H1 (cell line): ENCODE results near the gene ZBTB7B. TPM values are rescaled to one million over a fixed set of nuclear protein-coding genes. Genes with fewer than 3 reads are reported as not detected.
A peak's percentile ranks its signal among the peaks of the same experiment; 100 is the strongest.

Source experiments
- CTCF ChIA-PET: fragments of 300-600 bp; sonication (Branson Sonifier 250); formaldehyde crosslinking; loops from one replicate; lab custom pipeline; 2021; ENCODE audit not compliant: partially characterized antibody; lab: Charles Lee
- POLR2A ChIA-PET: fragments of 300-600 bp; sonication (Branson Sonifier 250); formaldehyde crosslinking; loops from one replicate; lab custom pipeline; 2021; ENCODE audit warnings: inconsistent platforms; ENCODE audit not compliant: partially characterized antibody; lab: Charles Lee
- DNase-seq, 2 experiments: peaks; one replicate each; pipeline versions ENCODE4 v3.0.0 to v3.0.0-alpha.2; 2010 to 2022; ENCODE audit warnings: low spot score in 2 of 2, low read depth in 1 of 2, mixed read lengths in 1 of 2
- FAIRE-seq: peaks from 2 replicates; lab custom pipeline; 2011; peaks lifted over from hg19 to GRCh38; lab: Jason Lieb, UNC
- H2AFZ ChIP-seq: 2 replicates; pipeline ENCODE4 v1.8.1; 2012; ENCODE audit warnings: low read length, inconsistent platforms
- H2AK5ac ChIP-seq: 2 replicates; pipeline ENCODE4 v1.6.1; 2013; ENCODE audit warnings: low read depth, low read length
- H2BK120ac ChIP-seq: replicated peaks from 2 replicates; pipeline ENCODE3; 2013; ENCODE audit warnings: low read depth, low read length, inconsistent platforms
- H2BK12ac ChIP-seq: 2 replicates; pipeline ENCODE4 v1.6.1; 2013; ENCODE audit warnings: low read depth, low read length
- H2BK15ac ChIP-seq: 2 replicates; pipeline ENCODE4 v1.6.1; 2013; ENCODE audit warnings: low read length
- H2BK20ac ChIP-seq: 2 replicates; pipeline ENCODE4 v1.6.1; 2013; ENCODE audit warnings: low read length
- H2BK5ac ChIP-seq: 2 replicates; pipeline ENCODE4 v1.6.1; 2013; ENCODE audit warnings: low read depth, low read length
- H3K14ac ChIP-seq: 2 replicates; pipeline ENCODE4 v1.6.1; 2013; ENCODE audit warnings: inconsistent platforms; ENCODE audit not compliant: insufficient read length
- H3K18ac ChIP-seq: 2 replicates; pipeline ENCODE4 v1.6.1; 2013; ENCODE audit warnings: low read length; ENCODE audit errors: extremely low read depth
- H3K23ac ChIP-seq: 2 replicates; pipeline ENCODE4 v1.6.1; 2013; ENCODE audit warnings: inconsistent platforms; ENCODE audit not compliant: insufficient read length
- H3K23me2 ChIP-seq: 2 replicates; pipeline ENCODE4 v1.6.1; 2013; ENCODE audit warnings: low read depth, low read length
- H3K27ac ChIP-seq: 2 replicates; pipeline ENCODE4 v1.6.1; 2011; ENCODE audit warnings: low read depth, low read length, inconsistent platforms
- H3K27me3 ChIP-seq, 4 experiments: replicated peaks in 1 of 4; 1 replicate in 1 of 4; 2 replicates in 3 of 4; pipeline versions ENCODE4 v1.6.1 to v1.8.1; 2011 to 2013; ENCODE audit warnings: low read length in 3 of 4, mild to moderate bottlenecking in 3 of 4, inconsistent platforms in 2 of 4, mixed read lengths in 2 of 4, moderate library complexity in 1 of 4; ENCODE audit not compliant: control insufficient read depth in 3 of 4, insufficient read depth in 3 of 4; ENCODE audit errors: extremely low read depth in 1 of 4
- H3K36me3 ChIP-seq, 4 experiments: 2 replicates each; pipeline versions ENCODE4 v1.6.1 to v1.8.1; 2011 to 2013; ENCODE audit warnings: mild to moderate bottlenecking in 4 of 4, low read length in 3 of 4, moderate library complexity in 2 of 4, control low read depth in 1 of 4, inconsistent platforms in 1 of 4; ENCODE audit not compliant: insufficient read depth in 4 of 4, control insufficient read depth in 2 of 4
- H3K4ac ChIP-seq: replicated peaks from 2 replicates; pipeline ENCODE3; 2013; ENCODE audit warnings: low read length, low read depth, mixed read lengths, inconsistent platforms; ENCODE audit not compliant: insufficient read length
- H3K4me1 ChIP-seq, 4 experiments: replicated peaks in 1 of 4; 1 replicate in 1 of 4; 2 replicates in 3 of 4; pipeline versions ENCODE4 v1.6.1 to v1.8.1; 2011 to 2013; ENCODE audit warnings: low read length in 3 of 4, inconsistent platforms in 2 of 4, mixed read lengths in 1 of 4; ENCODE audit not compliant: insufficient read depth in 4 of 4, control insufficient read depth in 3 of 4
- H3K4me2 ChIP-seq, 2 experiments: 2 replicates each; pipeline versions ENCODE4 v1.6.1 to v1.8.1; 2011 to 2013; ENCODE audit warnings: low read depth in 2 of 2, low read length in 2 of 2, control low read depth in 1 of 2, inconsistent platforms in 1 of 2, mild to moderate bottlenecking in 1 of 2; ENCODE audit not compliant: insufficient read depth in 1 of 2
- H3K4me3 ChIP-seq, 4 experiments: fragments of 200-600, 300-600 bp in 1 of 4; sonication (generic), shearing (Covaris generic), sonication (Bioruptor Twin) in 1 of 4; 2 replicates each; pipeline versions ENCODE4 v1.5.1 to v1.8.1; 2011 to 2016; ENCODE audit warnings: low read length in 4 of 4, low read depth in 3 of 4, control low read depth in 2 of 4, inconsistent platforms in 2 of 4, mild to moderate bottlenecking in 2 of 4, mixed read lengths in 1 of 4, moderate library complexity in 1 of 4; ENCODE audit not compliant: insufficient read depth in 2 of 4; ENCODE audit errors: extremely low read depth in 1 of 4
- H3K56ac ChIP-seq: replicated peaks from 2 replicates; pipeline ENCODE3; 2013; ENCODE audit warnings: low read depth, mild to moderate bottlenecking, mixed read lengths, low read length, inconsistent platforms; ENCODE audit not compliant: insufficient read length
- H3K79me1 ChIP-seq: 2 replicates; pipeline ENCODE4 v1.6.1; 2013; ENCODE audit warnings: low read depth, low read length, control low read depth
- H3K79me2 ChIP-seq, 2 experiments: 2 replicates each; pipeline versions ENCODE4 v1.6.1 to v1.8.1; 2012 to 2013; ENCODE audit warnings: low read length in 2 of 2, mild to moderate bottlenecking in 2 of 2, inconsistent platforms in 1 of 2; ENCODE audit not compliant: insufficient read depth in 2 of 2, control insufficient read depth in 1 of 2
- H3K9ac ChIP-seq, 4 experiments: replicated peaks in 1 of 4; 1 replicate in 1 of 4; 2 replicates in 3 of 4; pipeline versions ENCODE4 v1.6.1 to v1.8.1; 2011 to 2013; ENCODE audit warnings: low read depth in 3 of 4, low read length in 3 of 4, control low read depth in 2 of 4, mild to moderate bottlenecking in 2 of 4, moderate library complexity in 2 of 4, inconsistent platforms in 1 of 4; ENCODE audit errors: extremely low read depth in 1 of 4
- H3K9me3 ChIP-seq, 2 experiments: 2 replicates each; pipeline versions ENCODE4 v1.6.1 to v1.8.1; 2012 to 2013; ENCODE audit warnings: mild to moderate bottlenecking in 2 of 2, moderate library complexity in 2 of 2, control low read depth in 1 of 2, inconsistent platforms in 1 of 2, low read depth in 1 of 2, low read length in 1 of 2, mixed read lengths in 1 of 2; ENCODE audit not compliant: insufficient read depth in 2 of 2
- H4K20me1 ChIP-seq, 2 experiments: replicated peaks in 1 of 2; 2 replicates each; pipeline versions ENCODE3 to v1.8.1; 2011 to 2013; ENCODE audit warnings: inconsistent platforms in 2 of 2, low read length in 2 of 2, mild to moderate bottlenecking in 1 of 2; ENCODE audit not compliant: insufficient read depth in 2 of 2, control insufficient read depth in 1 of 2
- H4K5ac ChIP-seq: 2 replicates; pipeline ENCODE4 v1.6.1; 2013; ENCODE audit warnings: low read length, low read depth, mixed read lengths, inconsistent platforms; ENCODE audit not compliant: insufficient read length
- H4K8ac ChIP-seq: 2 replicates; pipeline ENCODE4 v1.8.0; 2013; ENCODE audit warnings: mild to moderate bottlenecking, moderate library complexity, low read length, inconsistent platforms; ENCODE audit not compliant: insufficient read depth; ENCODE audit errors: extremely low read depth
- H4K91ac ChIP-seq: replicated peaks from 2 replicates; pipeline ENCODE3; 2013; ENCODE audit warnings: low read length, mixed read lengths, inconsistent platforms; ENCODE audit not compliant: insufficient read length
- ATF2 ChIP-seq: IDR thresholded peaks from 2 replicates; pipeline ENCODE4 v1.6.1; 2012; ENCODE audit warnings: low read length, inconsistent platforms
- BACH1 ChIP-seq: IDR thresholded peaks from 2 replicates; pipeline ENCODE4 v1.6.1; 2012; ENCODE audit warnings: low read length, improper control_type of control experiment
- E2F6 ChIP-seq: IDR thresholded peaks from 2 replicates; pipeline ENCODE4 v1.6.1; 2012; ENCODE audit warnings: inconsistent platforms
- KDM4A ChIP-seq: IDR thresholded peaks from one replicate; pipeline ENCODE4 v1.7.1; 2012; ENCODE audit warnings: low read depth, mild to moderate bottlenecking, moderate library complexity, low read length, inconsistent platforms; ENCODE audit not compliant: severe bottlenecking
- PHF8 ChIP-seq: fragments of 200-600 bp; sonication (generic); conservative IDR thresholded peaks from 2 replicates; pipeline ENCODE4 v1.7.1; 2012; ENCODE audit warnings: low read depth, mild to moderate bottlenecking, inconsistent platforms, low read length, moderate library complexity
- POLR2A ChIP-seq, 2 experiments: IDR thresholded peaks; 1 replicate in 1 of 2; 2 replicates in 1 of 2; pipeline ENCODE4 v1.6.1; 2011; ENCODE audit warnings: low read depth in 2 of 2, low read length in 2 of 2, mild to moderate bottlenecking in 2 of 2; ENCODE audit errors: control extremely low read depth in 1 of 2
- RBBP5 ChIP-seq: IDR thresholded peaks from 2 replicates; pipeline ENCODE4 v1.7.1; 2012; ENCODE audit warnings: low read depth, mild to moderate bottlenecking, inconsistent platforms, low read length, moderate library complexity, borderline replicate concordance
- WGBS, 2 experiments: shearing (Covaris generic) in 1 of 2; methylation state at CpG; one replicate each; pipeline versions ENCODE4 v1.1.6 to v1.1.7; 2013 to 2015; ENCODE audit warnings: low lambda C conversion rate in 2 of 2, mixed read lengths in 2 of 2, inconsistent platforms in 1 of 2, low coverage in 1 of 2, missing lambda C conversion rate in 1 of 2; ENCODE audit not compliant: insufficient replicate concordance in 2 of 2, insufficient coverage in 1 of 2, insufficient read length in 1 of 2; ENCODE audit errors: extremely low coverage in 1 of 2, missing lambda C conversion rate in 1 of 2; 5-methylcytosine and 5-hydroxymethylcytosine counted together
- polyA plus RNA-seq, 7 experiments: library from polyadenylated mRNA; depleted of rRNA in 3 of 7; stranded (reverse) in 5 of 7; unstranded in 2 of 7; fragments of >200 nt in 5 of 7; fragments of 200-250 nt in 2 of 7; gene quantifications; 1 replicate in 5 of 7; 2 replicates in 1 of 7; 4 replicates in 1 of 7; pipeline versions ENCODE4 v1.2.1 to v1.2.3, GENCODE V29; 2011 to 2013; ENCODE audit warnings: missing spikeins in 2 of 7, mixed read lengths in 2 of 7
- total RNA-seq: library from RNA; stranded (reverse); fragmentation: NEBNext Ultra II Directional; extraction: Animal tissue kit (Norgen Biotek cat#: 25700); gene quantifications from 2 replicates; pipeline ENCODE4 v1.2.1, GENCODE V29; 2021

Gene ZBTB7B
- total and polyA plus RNA-seq, 2 of the 8 experiments (the other 6 are each of a cell fraction or from before 2014, with no cell fraction given): 24.5 to 36.9 TPM

GRCh38 chr1:154994591-154994990, 8.0 kb upstream of the ZBTB7B start:
- no peak for DNase-seq
- H2BK15ac ChIP-seq: no peak overlapping the region
- ChIA-PET POLR2A (interaction anchor here (0.6 to 42.8 kb wide), 11 partner anchors 14 to 82 kb away, joined by 3 to 702 read pairs (median 9); partner anchors contain the start of genes CKS1B, EFNA4, FLAD1 and PBXIP1), CTCF (interaction anchor here (0.9 to 14.0 kb wide), 16 partner anchors 9 to 122 kb away, joined by 3 to 334 read pairs (median 8); partner anchors contain the start of genes ADAM15, CKS1B, EFNA4 and FLAD1)
- H3K23me2 ChIP-seq: peaks cover under 1% of the 10 kb centered on the region; the same call in 1 of the 2 replicates
- H3K9me3 ChIP-seq: no peaks in the 10 kb centered on the region
- no peak overlapping the region for H3K27ac ChIP-seq
- no peak overlapping the region for H4K8ac ChIP-seq
- peaks cover 0 to 5% of the 10 kb centered on the region in 2 experiments for H4K20me1 ChIP-seq
- 0 out of 7 replicates have a peak overlapping the region, but pooled peaks of 1 of the 4 experiments have one; percentile 12 for H3K9ac ChIP-seq
- H3K4me3 ChIP-seq: no peak overlapping the region
- no peak overlapping the region for H3K23ac ChIP-seq
- TF ChIP-seq KDM4A (no peak), BACH1 (no peak), ATF2 (no peak), POLR2A (IDR thresholded peaks at IDR 0.05; ENCODE audit: control extremely low read depth in 1 of 2, low read depth in 2 of 2, low read length in 2 of 2) (peak; percentile 12 to 35; a peak in 1 of 3 replicates), RBBP5 (no peak), E2F6 (no peak), PHF8 (no peak)
- H3K18ac ChIP-seq: peak overlapping the region; percentile 13; the same call in 1 of the 2 replicates
- H2BK20ac ChIP-seq: no peak overlapping the region
- H3K36me3 ChIP-seq: peaks cover 2 to 16% (median 11%) of the 10 kb centered on the region in 4 experiments; a peak in 7 of 8 replicates
- H3K27me3 ChIP-seq: no peaks in the 10 kb centered on the region
- H3K56ac ChIP-seq: no peak overlapping the region
- H2BK120ac ChIP-seq: no peak overlapping the region
- no peaks in the 10 kb centered on the region for H3K79me1 ChIP-seq
- H3K79me2 ChIP-seq: 0 out of 4 replicates have a peak, but pooled peaks cover 0 to 3% of the 10 kb centered on the region in 2 experiments
- H2BK5ac ChIP-seq: no peak overlapping the region
- H3K4me2 ChIP-seq: no peak overlapping the region
- 0 out of 2 replicates have a peak overlapping the region, but pooled peaks have one; percentile 17 for H2BK12ac ChIP-seq
- no peak overlapping the region for H2AFZ ChIP-seq
- no peak overlapping the region for H4K91ac ChIP-seq
- no peak overlapping the region for H3K4ac ChIP-seq
- 97% methylated on average over 3 of the region's 3 CpGs; no CpG with 5 or more reads in 1 of the 2 experiments for WGBS, 2 experiments
- no peak overlapping the region for H4K5ac ChIP-seq
- no peak overlapping the region for H3K14ac ChIP-seq
- H2AK5ac ChIP-seq: no peak overlapping the region
- FAIRE-seq: no peak
- H3K4me1 ChIP-seq: peaks cover 0 to 7% (median 4%) of the 10 kb centered on the region in 4 experiments; a peak in 3 of 7 replicates
